RCC 7860 (cell line): ENCODE data around the gene FGF19.
"Not testable (repeated sequence)": the region's sequence is repeated elsewhere in the genome, so short reads cannot be mapped to it uniquely, and the experiment has no call there.

ENCODE experiments used
- DNase-seq: peaks from one replicate; pipeline ENCODE4 v3.0.0-alpha.2; 2015; ENCODE audit warnings: low spot score
- FAIRE-seq: peaks from 2 replicates; lab custom pipeline; 2012; peaks lifted over from hg19 to GRCh38; lab: Jason Lieb, UNC

The FGF19 gene

DNA sequence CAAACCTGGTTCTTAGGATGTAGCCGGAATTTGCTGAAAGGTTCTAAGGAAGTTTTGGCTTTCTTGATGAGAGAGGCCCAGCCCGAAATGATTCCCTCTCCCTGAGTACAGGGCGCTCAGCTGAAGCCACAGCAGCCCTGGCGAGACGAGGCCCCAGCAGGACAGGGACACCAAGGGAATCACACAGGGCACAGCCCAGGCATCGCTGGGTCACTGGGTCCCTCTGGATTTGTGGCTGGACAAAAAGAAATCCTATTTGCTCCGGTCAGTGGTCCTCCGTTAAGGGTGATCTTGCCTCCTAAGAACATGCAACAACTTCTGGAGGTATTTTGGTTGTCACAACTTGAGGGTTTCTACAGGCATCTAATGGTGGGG, 6.4 kb downstream of the FGF19 start:
- DNase-seq = no peak
- FAIRE-seq = no peak

DNA sequence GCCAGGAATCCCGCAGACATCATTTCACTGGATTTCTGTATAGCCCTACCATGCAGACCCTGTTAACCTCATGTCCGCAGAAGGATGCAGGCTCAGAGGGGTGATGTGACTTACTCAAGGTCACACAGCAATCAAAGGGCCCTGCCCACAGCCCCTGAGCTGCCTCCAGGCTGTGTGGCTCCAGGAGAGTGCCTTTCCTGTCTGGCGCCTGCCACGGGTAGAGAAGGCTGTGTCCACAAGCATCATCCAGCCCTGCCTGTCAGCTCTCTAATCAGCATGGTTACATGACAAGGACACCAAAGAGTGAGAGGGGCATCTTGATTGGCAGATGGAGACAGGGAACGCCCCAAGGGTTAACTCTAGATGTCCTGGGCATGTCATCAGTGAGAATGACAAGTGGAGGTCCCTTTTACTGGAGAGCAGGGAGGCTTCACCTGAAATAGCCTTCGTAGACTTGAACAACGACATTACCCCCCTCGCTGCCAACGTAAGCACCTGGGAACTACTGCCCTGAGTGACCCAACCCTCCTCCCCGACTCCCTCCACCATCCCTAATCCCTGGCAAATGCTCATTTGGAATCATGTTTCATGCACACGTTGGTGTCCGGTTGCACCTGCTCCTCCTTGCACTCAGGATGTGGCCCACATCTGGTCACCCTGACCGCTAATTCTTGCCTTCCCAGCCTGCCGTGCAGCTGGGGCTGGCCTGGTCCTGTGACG, 6.9 kb downstream of the FGF19 start:
- DNase-seq (no peak), FAIRE-seq (no peak)

- DNase-seq, FAIRE-seq: not testable (repeated sequence)
Observed at GRCh38 chr11:69695995-69696394, 7.8 kb downstream of the FGF19 start.

- FAIRE-seq (no peak), DNase-seq (no peak)
Observed at GRCh38 chr11:69695581-69695980, 8.2 kb downstream of the FGF19 start.

GRCh38 chr11:69694781-69695180, 9.0 kb downstream of the FGF19 start:
- FAIRE-seq (no peak), DNase-seq (no peak)

GRCh38 chr11:69692422-69692821, 11.4 kb downstream of the FGF19 start:
- FAIRE-seq (no peak), DNase-seq (no peak)

- FAIRE-seq = no peak
- no peak for DNase-seq
Observed at GRCh38 chr11:69691463-69691862, 12.4 kb downstream of the FGF19 start.

GRCh38 chr11:69689484-69690319, 14.1 kb downstream of the FGF19 start:
- no peak for FAIRE-seq
- DNase-seq = no peak

DNA sequence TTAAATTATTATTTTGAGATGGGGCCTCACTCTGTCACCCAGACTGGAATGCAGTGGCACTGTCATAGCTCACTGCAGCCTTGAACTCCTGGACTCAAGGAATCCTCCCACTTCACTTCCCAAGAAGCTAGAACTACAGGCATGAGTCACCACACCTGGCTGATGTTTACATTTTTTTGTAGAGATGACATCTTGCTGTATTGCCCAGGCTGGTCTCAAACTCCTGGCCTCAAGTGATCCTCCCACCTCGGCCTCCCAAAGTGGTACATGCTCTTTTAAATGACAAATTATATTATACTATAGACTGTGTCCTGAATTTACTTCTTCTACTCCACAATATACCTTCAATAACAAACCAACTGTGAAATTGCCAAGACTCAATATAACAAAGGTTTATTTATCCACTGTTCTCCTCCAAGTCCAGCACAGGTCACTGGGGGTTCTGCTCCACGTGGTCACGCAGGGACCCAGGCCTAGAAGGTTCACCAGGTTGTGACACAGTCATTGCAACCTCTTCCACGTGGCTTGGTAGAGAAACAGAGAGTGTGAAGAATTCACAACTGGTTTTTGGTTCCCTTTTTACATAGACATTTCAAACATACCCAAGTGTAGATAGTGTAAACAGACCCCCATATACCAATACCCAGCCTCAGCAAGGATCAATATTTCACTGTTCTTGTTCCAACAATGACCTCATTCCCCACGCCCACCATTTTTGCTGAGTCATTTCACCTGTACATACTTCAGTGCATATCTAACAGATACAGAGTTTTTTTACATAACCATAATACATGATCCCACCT, 15.7 kb downstream of the FGF19 start:
- not testable (repeated sequence) for DNase-seq, FAIRE-seq

DNA sequence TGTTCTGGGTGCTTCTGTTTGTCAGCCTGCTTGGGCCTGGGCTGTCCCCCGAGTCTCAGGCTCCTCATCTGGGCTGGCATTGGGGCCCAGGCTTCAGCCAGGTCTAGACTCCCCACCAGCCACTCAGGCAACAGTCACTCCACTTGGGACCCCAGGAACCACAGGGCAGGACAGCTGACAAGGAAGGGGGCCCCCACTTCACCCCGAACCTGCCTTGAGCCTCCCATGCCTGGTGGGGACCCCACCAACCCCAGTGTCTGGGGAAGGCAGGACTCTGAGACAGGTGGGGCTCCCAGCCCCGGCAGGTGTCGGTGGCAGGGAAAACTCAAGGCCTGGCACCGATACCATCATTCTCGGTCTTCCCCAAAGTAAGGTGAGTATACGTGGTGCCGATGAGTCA, 17.0 kb downstream of the FGF19 start:
- FAIRE-seq (no peak), DNase-seq (no peak)

- FAIRE-seq (no peak), DNase-seq (no peak)
Observed at GRCh38 chr11:69686452-69686851, 17.4 kb downstream of the FGF19 start.

GRCh38 chr11:69685348-69685747, 18.5 kb downstream of the FGF19 start:
- DNase-seq = no peak
- no peak for FAIRE-seq

DNA sequence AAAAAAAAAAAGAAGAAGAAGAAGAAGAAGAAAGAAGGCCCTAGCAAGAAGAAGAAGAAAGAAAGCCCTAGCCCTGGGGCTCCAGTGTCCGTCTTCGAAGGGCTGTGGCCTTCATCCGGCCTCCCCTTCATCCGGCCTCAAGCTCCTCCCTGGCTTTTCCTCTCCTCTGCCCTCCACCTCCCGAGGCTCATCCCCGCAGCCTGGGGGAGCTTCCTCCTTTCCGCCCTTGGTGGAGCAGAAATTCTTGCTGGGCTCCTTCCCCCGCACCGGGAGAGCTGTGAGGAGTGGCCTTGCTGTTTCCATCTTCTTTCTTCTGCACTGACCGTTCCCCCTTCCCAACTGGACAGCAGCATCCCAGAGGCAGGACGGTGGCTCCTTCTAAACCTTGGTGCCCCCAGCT, 19.2 kb downstream of the FGF19 start:
- no peak for DNase-seq
- no peak for FAIRE-seq

GRCh38 chr11:69683764-69684333, 20.0 kb downstream of the FGF19 start:
- DNase-seq = no peak
- FAIRE-seq = no peak

DNA sequence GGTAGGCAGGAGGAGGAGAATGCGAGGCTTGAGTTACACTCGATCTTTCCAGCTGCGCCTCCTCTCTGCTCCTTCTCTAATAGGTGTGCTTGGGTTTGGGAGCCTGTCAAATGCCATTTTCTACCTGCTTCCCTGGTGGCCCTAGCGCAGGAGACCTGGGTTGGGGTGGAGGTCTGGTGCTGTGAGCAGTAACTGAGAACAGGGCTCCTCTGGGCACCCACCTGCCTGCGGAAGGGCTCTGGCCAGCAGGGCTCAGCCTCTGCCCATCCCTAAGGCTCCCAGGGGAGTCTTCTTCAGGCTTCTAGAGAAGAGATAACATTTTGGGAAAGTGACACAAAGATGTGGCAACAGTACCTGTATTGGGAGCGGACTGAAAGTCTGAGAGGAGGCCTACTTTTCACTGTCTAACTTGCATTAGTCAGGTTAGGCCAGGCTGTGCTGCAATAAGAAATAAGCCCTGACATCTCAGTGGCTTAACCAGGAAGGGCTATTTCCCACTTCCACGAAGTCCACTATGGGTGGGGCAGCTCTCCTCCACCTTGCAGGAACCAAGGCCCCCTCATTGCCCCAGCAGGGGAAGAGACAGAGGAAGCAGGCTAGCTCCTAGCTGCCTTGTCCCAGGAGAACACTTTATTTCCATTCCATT, 21.0 kb downstream of the FGF19 start:
- no peak for FAIRE-seq
- DNase-seq = no peak

DNA sequence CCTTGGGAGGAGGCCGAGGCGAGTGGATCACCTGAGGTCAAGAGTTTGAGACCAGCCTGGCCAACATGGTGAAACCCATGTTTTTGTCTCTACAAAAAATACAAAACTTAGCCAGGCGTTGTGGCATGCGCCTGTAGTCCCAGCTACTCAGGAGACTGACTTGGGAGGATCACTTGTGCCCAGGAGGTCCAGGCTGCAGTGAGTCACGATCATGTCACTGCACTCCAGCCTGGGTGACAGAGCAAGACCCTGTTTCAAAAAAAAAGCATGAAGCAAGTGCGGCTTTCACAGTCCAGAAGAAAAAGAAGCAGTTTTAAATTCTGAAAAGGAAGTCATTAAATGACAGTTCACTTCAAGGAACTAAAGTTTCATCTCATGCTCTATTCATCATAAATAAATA, 21.6 kb downstream of the FGF19 start:
- DNase-seq = peak; percentile 68
- peak; percentile 74 for FAIRE-seq

DNA sequence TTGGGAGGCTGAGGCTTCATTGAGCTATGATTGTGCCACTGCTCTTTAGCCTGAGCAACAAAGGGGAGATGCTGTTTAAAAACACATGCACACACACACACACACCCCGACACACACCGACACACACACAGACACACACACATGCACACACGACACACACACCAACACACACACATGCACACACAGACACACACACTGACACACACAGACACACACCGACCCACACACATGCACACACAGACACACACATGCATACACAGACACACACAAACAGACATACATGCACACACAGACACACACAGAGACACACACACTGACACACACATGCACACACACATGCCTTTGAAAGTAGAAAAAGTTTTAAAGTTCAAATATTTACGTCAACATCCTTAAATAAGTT, 23.1 kb downstream of the FGF19 start:
- FAIRE-seq (no peak), DNase-seq (no peak)

DNA sequence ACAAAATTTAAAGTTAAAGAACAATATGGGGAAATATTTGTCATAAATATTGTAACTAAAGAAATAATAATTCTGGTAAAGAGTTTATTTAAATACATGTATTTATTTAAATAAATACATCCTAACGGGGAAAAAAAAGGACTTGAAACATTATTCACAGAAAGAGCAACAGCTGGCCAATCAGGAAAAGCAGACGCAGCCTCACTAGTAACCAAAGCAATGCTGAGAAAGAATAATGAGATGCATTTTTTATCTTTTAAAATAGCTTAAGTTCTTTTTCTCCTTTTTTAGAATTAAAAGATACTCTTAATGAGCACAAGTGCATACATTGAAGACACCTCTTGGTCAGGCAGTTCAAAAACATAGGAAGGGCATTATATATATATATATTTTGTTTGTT, 26.1 kb downstream of the FGF19 start:
- DNase-seq = no peak
- FAIRE-seq = no peak

GRCh38 chr11:69674886-69675714, 28.7 kb downstream of the FGF19 start, which contains the start of gene LTO1:
TSS of gene LTO1 (minus strand) at chr11:69675353. CDS start at chr11:69675239, 114 bp downstream.
- DNase-seq (peak; percentile 84), FAIRE-seq (no peak)
